NT2/D1 (cell line): ENCODE results near the gene DAAM1.

ENCODE experiments used
- SUZ12 ChIP-seq: IDR thresholded peaks from 2 replicates; pipeline ENCODE4 v1.6.1; 2011; ENCODE audit not compliant: insufficient read length, insufficient read depth; ENCODE audit errors: extremely low read depth
- YY1 ChIP-seq: IDR thresholded peaks from 2 replicates; pipeline ENCODE4 v1.6.1; 2011; ENCODE audit not compliant: insufficient read length, insufficient read depth
- ZNF274 ChIP-seq: IDR thresholded peaks from 2 replicates; pipeline ENCODE4 v1.6.1; 2011; ENCODE audit warnings: mild to moderate bottlenecking, low read depth, low read length

DNA sequence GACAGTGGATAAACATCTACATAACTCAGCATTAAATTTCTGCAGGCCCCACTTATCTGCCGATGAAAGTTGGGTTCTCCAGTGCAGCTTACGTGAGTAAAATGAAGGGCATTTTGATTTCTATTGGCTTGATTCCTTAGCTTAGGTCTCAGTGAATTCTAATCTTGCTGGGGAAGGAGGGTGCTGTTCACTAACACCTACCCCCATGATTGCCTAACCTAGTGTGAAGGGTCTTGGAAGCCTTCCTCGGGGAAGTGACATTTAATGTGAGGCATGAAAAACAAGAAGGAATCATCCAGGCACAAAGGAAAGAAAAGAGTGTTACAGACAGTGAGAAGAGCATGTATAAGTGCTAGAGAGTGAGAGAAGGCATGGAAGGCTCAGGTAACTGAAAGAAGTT, 81.0 kb downstream of the DAAM1 start:
- no peak for TF ChIP-seq ZNF274
- TF ChIP-seq YY1, result no peak
- TF ChIP-seq SUZ12, result no peak
